Measurements from ENCODE around the gene CCDC159. TPM values are rescaled to one million over a fixed set of nuclear protein-coding genes. Genes with fewer than 3 reads are reported as not detected.

Gene CCDC159
- total and polyA plus RNA-seq, 2 experiments from 2014 or later, result 3.4 to 6.2 TPM

DNA sequence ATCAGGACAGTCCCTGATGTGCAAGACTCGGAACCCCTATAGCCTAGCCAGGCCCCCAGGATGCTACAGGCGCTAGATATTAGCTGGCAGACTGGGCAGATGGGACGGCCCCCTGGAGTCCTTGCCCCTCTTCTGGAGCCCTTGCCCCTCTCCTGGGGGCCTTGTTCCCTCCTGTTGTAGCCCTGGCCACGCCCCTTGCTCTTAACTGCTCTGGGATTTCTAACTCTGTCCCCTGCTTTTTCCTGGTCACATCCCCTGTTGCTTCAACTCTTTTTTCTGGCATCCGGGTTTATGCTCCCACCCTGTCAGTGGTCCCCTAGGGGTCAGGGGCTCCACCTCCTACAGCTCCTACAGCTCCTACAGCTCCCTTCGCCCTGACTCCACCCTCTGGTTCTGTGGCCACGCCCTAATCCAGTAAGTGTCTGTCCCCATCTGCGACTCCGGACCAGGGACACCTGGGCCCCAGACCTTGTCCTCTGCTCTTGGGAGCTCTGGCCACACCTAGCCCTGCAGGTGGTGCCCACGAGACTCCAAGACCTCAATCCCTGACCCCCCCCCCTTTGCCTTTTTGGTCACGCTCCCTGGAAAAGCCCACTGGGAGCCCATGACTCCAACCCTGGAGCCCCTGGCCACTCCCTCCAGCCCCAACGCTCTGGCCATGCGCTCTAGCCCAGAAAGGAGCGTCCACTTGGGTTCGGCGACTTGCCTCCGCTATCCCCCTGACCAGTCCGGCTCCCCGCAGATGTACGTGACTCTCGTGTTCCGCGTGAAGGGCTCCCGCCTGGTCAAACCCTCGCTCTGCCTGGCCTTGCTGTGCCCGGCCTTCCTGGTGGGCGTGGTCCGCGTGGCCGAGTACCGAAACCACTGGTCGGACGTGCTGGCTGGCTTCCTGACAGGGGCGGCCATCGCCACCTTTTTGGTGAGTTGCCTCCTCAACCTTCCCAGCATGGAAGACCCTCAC, 15.7 kb downstream of the CCDC159 start:
- peak; percentile 20; the same call in 1 of the 2 replicates for TF ChIP-seq ETS1 (IDR thresholded peaks at IDR 0.05)
- TF ChIP-seq, protein P1, sequence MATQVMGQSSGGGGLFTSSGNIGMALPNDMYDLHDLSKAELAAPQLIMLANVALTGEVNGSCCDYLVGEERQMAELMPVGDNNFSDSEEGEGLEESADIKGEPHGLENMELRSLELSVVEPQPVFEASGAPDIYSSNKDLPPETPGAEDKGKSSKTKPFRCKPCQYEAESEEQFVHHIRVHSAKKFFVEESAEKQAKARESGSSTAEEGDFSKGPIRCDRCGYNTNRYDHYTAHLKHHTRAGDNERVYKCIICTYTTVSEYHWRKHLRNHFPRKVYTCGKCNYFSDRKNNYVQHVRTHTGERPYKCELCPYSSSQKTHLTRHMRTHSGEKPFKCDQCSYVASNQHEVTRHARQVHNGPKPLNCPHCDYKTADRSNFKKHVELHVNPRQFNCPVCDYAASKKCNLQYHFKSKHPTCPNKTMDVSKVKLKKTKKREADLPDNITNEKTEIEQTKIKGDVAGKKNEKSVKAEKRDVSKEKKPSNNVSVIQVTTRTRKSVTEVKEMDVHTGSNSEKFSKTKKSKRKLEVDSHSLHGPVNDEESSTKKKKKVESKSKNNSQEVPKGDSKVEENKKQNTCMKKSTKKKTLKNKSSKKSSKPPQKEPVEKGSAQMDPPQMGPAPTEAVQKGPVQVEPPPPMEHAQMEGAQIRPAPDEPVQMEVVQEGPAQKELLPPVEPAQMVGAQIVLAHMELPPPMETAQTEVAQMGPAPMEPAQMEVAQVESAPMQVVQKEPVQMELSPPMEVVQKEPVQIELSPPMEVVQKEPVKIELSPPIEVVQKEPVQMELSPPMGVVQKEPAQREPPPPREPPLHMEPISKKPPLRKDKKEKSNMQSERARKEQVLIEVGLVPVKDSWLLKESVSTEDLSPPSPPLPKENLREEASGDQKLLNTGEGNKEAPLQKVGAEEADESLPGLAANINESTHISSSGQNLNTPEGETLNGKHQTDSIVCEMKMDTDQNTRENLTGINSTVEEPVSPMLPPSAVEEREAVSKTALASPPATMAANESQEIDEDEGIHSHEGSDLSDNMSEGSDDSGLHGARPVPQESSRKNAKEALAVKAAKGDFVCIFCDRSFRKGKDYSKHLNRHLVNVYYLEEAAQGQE (IDR thresholded peaks at IDR 0.05; ENCODE audit: unreplicated experiment), result no peak
- H3K27ac ChIP-seq (ENCODE audit: low read depth), result no peak overlapping the region
- peak overlapping the region; percentile 75 for H3K4me3 ChIP-seq
- Mint-ChIP-seq H3K4me1 (peaks cover 12% of the 10 kb centered on the region), H3K27ac (peak overlapping the region; percentile 83), H3K4me3 (peak overlapping the region; percentile 78), H3K36me3 (ENCODE audit: low read depth) (no peaks in the 10 kb centered on the region), H3K27me3 (ENCODE audit: insufficient read depth, low read depth, poor library complexity) (peaks cover 25% of the 10 kb centered on the region), H3K9me3 (no peaks in the 10 kb centered on the region)
- no peaks in the 10 kb centered on the region for H3K36me3 ChIP-seq (ENCODE audit: insufficient read depth)
- H2AFZ ChIP-seq, result peak overlapping the region; percentile 98
- H3K4me1 ChIP-seq (ENCODE audit: insufficient read depth), result peaks cover 6% of the 10 kb centered on the region; the same call in 1 of the 2 replicates
- H3K79me2 ChIP-seq (replicated peaks; ENCODE audit: insufficient read depth), result no peaks in the 10 kb centered on the region
- H3F3A ChIP-seq (replicated peaks; ENCODE audit: low read depth), result no peaks in the 10 kb centered on the region
- H3K9me2 ChIP-seq (ENCODE audit: insufficient read depth), result no peaks in the 10 kb centered on the region
- DNase-seq (ENCODE audit: low spot score) (peak; percentile 89), ATAC-seq (peak; percentile 74)
- H3K4me2 ChIP-seq, result peak overlapping the region; percentile 86
- no peaks in the 10 kb centered on the region for H3K27me3 ChIP-seq (ENCODE audit: insufficient read depth)
- H4K20me1 ChIP-seq (replicated peaks; ENCODE audit: insufficient read depth), result no peaks in the 10 kb centered on the region

- H3K4me1 Mint-ChIP-seq, result peaks cover 12% of the 10 kb centered on the region
- Histone ChIP-seq H3K9me2 (ENCODE audit: insufficient read depth) (no peaks in the 10 kb centered on the region), H2AFZ (no peak overlapping the region), H3K4me1 (ENCODE audit: insufficient read depth) (peaks cover 6% of the 10 kb centered on the region; the same call in 1 of the 2 replicates), H3F3A (replicated peaks; ENCODE audit: low read depth) (no peaks in the 10 kb centered on the region), H3K36me3 (ENCODE audit: insufficient read depth) (no peaks in the 10 kb centered on the region), H3K4me2 (no peak overlapping the region), H3K4me3 (no peak overlapping the region), H4K20me1 (replicated peaks; ENCODE audit: insufficient read depth) (0 out of 2 replicates have a peak, but pooled peaks cover 2% of the 10 kb centered on the region), H3K27ac (ENCODE audit: low read depth) (no peak overlapping the region), H3K27me3 (ENCODE audit: insufficient read depth) (no peaks in the 10 kb centered on the region), H3K79me2 (replicated peaks; ENCODE audit: insufficient read depth) (no peaks in the 10 kb centered on the region)
- H3K27ac Mint-ChIP-seq, result no peak overlapping the region
- no peak overlapping the region for H3K4me3 Mint-ChIP-seq
- no peak for DNase-seq (ENCODE audit: low spot score)
- H3K27me3 Mint-ChIP-seq (ENCODE audit: insufficient read depth, low read depth, poor library complexity), result peaks cover 21% of the 10 kb centered on the region
- H3K9me3 Mint-ChIP-seq, result no peaks in the 10 kb centered on the region
- ATAC-seq, result no peak
- 0 out of 3 replicates have a peak, but pooled peaks cover 3% of the 10 kb centered on the region for H3K36me3 Mint-ChIP-seq (ENCODE audit: low read depth)
- TF ChIP-seq ETS1 (IDR thresholded peaks at IDR 0.05), result no peak
- TF ChIP-seq POLR2AphosphoS5 (IDR thresholded peaks at IDR 0.05; ENCODE audit: low read depth), result no peak
- no peak for TF ChIP-seq ZNF114 (CRISPR knock-in tag; IDR thresholded peaks at IDR 0.05)
- TF ChIP-seq EZH2phosphoT487 (IDR thresholded peaks at IDR 0.05; ENCODE audit: unreplicated experiment), result no peak
- no peak for TF ChIP-seq EZH2 (IDR thresholded peaks at IDR 0.05; ENCODE audit: low read depth, unreplicated experiment)
- no peak for TF ChIP-seq ZNF462 (CRISPR knock-in tag; IDR thresholded peaks at IDR 0.05)
Measured at GRCh38 chr19:11363881-11364280, 17.6 kb downstream of the CCDC159 start.
